GM04503 (cell line): ENCODE data around the gene NKX1-1.

ENCODE experiments used
- DNase-seq: peaks from one replicate; pipeline ENCODE4 v3.0.0-alpha.2; 2012; ENCODE audit warnings: low read depth

The NKX1-1 gene

DNA sequence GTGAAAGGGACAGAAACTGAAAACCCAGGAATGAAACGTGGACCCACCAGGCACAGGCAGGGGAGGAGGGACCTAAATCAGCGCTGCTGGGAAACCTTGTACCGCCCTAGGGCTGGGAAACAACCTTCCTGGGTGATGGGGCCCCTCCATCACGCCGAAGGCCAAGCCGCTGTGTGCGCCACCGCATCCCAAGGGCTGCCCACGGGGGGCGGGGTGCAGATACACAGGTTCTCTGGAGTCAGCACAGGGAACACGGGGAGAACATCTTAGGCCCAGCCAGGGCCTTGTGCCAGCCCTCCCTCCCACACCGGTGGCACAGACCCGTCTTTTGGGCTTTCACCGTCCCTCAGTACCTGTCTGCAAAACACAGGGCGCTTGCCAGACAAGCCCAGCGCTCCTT lies 46.3 kb downstream of the NKX1-1 start:
- no peak for DNase-seq

DNA sequence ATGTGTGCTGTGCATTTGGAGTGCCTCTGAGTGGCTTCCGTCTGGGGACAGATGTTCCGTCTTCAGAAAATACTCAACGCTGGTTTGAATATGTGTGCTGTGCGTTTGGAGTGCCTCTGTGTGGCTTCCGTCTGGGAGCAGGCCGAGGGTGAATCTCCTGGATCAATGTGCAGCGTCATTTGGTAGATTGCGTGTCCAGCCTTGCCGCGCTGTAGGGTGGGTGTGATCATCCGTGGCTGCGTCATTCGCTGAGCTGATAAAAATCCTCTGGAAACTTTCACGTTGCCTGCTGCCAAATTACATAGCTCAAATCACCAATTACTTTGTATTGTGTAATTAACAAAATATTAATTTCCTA lies 47.1 kb downstream of the NKX1-1 start:
- DNase-seq: no peak

GRCh38 chr4:1358421-1359143 lies 47.7 kb downstream of the NKX1-1 start:
- no peak for DNase-seq

DNA sequence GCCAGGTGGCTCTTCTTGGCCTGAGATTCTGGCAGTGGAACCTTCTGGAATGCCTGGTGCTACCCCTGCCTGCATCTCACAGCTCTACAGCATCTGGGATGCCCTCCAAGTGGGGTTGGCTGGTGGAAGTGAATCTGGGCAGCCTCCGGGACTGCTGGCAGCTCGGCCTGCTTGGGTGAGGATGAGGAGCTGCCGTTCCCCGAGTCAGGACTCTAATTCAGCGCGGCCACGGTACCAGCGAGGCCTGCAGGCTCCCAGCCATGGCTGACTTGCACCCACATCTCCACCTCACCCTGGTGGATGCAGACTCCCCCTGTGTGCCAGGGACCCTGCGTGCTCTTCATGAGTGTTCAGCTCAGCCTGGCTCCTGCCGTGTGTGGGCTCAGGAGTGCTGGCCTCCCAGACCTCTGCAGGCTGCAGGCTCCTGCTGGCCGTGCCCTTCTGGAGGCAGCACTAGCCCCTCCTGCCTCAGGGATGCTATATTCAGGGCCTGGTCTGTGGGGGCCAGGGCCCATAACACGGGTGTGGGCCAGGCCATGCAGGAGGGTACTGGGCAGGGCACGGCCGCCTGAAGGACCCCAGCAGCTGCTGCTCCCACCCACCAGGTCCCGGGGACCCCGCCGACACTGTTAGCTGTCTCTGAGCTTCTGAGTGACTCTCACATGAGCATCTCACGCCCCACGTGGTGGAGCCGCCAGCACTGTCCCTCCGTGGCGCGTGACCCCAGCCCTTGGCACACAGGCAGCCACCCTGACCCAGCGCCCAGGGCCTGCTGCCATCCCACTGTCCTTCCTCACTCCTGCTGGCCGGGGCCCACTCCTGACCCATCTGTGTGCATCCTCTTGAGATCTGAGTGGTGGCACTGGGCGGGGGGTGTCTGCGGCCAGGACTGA lies 48.6 kb downstream of the NKX1-1 start:
- no peak for DNase-seq

GRCh38 chr4:1356181-1356998 lies 49.9 kb downstream of the NKX1-1 start:
- DNase-seq: no peak

GRCh38 chr4:1355378-1355777 lies 50.9 kb downstream of the NKX1-1 start:
- no peak for DNase-seq

- no peak for DNase-seq
Measured at GRCh38 chr4:1354983-1355275, 51.3 kb downstream of the NKX1-1 start.

- DNase-seq: no peak
Measured at GRCh38 chr4:1354136-1354982, 51.9 kb downstream of the NKX1-1 start.

DNA sequence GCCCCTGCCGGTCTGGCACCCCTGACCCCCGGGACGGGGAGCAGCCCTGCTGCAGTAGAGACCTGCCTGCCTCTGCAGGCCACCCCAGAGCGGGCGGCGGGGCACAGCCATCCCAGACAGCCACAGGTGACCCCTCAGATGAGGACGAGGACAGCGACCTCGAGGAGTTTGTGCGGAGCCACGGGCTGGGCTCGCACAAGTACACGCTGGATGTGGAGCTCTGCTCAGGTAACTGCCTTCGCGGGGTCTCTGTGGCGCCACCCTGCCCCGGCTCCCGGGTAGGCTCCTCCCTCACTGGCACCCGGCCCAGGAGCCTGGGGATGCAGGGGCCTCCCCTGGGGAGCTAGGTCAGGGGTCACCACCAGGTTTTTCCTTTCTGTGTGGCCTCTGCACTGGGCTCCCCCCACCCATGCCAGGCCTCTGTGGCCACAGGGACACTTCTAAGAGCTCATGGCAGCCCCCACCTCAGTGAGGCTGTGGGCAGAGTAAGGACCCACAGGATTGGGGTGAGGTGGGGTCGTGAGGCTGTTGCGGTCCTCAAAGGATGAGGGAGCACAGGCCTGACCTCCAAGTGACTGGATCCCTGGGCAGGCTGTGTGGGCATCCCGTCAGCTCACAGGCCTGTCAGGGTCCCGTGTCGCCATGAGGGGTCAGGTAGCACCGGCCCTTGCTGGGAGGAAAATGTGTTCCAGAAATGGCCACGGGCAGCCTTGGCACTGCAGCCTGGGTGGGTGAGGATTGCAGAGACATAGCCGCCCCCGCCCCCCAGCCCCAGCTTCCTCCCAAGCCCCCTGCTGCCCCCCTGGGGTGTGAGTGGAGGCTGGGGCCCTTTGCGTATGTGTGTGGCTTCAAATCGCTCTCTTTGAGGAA lies 52.8 kb downstream of the NKX1-1 start:
- no peak for DNase-seq
